Embryonic facial prominence (tissue), 1 donor: Measurements from ENCODE around the gene ZC3HAV1L.
A peak's percentile ranks its signal among the peaks of the same experiment; 100 is the strongest.
"Not testable (repeated sequence)": the region's sequence is repeated elsewhere in the genome, so short reads cannot be mapped to it uniquely, and the experiment has no call there.

ENCODE experiments used
- DNase-seq: peaks from one replicate; pipeline ENCODE4 v3.0.0-alpha.2; 2016; ENCODE audit errors: extremely low spot score

Gene ZC3HAV1L

DNA sequence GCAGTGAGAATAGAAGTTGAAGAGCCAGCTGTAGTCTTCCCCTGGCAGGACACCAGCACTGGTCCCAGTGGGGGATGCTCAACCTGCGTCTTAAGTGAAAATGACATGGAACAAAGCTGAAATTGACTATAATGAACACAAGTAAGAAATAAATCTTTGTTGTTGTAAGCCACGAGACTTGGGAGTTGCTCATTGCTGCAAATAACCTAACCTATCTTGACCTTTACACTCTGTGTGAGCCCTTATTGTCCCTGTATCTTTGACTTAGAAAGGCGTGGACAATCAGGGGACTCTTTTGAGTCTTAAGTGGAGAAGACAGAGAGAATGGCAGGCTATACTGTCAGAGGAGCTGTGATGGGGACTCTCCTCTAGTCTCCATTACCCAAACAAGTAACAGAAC is 16.9 kb downstream of the ZC3HAV1L start:
- DNase-seq: no peak

DNA sequence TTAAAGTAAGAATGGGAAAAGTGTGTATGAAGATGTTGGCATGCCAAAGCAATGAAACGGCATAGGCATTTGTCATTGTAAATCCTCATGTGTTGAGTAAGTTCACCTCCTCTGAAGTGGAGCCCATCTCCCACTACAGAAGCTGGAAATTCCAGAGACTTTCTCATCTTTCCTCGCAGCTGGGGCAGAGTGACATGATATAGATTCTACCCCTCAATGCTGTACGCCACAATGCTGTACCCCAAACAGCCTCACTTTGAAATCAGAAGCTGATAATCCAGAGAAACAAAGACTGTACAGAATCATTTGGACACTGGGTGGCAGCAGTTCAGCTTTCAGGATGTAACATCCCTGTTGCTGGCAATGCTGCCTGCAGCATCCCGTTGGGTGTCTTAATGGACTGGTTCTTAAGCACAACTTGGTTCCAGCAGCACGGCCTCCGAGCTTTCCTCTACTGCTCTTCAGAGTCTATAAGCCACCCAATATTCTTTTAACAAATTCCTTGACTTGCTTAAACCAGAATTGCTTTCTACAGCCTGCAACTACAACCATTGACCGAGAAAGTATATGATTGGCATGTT is 18.8 kb downstream of the ZC3HAV1L start:
- DNase-seq: no peak

DNA sequence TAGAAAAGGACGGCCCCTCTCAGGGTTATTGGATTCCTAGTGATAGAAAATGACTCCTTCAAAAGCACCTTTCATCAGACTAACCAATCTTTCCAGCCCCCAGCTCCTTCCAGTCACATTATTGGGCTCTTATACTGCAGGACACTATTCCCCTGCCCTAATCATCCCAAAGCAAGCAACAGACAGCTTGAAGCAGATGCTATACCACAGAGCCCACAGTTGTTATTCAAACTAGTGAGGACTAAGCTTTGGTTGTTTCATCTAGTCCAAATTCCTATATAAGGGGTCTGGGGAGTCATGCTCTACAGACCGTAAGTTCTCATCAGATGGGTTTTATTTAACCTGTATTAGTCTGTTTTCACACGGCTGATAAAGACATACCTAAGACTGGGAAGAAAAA is 24.5 kb downstream of the ZC3HAV1L start:
- DNase-seq: no peak

DNA sequence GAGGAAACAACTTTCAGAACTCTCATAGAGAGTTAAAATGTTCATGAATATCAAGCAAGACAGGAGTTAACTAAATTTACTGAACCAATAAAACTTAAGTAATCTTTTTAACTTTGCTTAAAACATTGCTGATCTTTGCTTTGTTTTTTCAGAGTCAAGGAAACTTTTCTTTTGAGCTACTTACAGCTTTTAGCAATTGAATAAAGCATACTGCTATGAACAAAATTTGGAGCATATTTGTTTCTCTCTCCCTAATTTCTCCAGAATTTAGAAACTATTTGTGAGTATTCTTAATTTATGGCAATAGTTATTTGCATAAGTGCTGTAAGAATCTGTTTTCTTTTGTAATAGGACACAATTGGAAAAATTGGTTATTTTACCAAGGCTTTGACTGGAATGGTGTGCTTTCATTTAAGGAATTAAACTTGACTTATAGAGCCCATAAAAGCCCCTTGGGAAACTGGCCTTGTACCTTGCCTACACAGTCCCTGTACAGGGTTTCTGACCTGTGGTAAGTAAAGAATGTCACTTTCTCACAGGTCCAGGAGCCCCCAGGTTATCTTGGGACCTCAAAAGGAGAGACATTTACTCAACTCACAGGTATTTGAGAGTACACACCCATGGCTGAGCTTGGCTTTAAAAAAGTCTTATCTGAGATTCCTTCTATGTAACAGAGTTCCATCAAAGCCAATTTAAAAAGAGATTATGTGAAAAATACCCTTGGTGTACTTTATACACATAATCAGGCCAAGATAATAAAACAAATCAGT is 31.3 kb downstream of the ZC3HAV1L start:
- no peak for DNase-seq

DNA sequence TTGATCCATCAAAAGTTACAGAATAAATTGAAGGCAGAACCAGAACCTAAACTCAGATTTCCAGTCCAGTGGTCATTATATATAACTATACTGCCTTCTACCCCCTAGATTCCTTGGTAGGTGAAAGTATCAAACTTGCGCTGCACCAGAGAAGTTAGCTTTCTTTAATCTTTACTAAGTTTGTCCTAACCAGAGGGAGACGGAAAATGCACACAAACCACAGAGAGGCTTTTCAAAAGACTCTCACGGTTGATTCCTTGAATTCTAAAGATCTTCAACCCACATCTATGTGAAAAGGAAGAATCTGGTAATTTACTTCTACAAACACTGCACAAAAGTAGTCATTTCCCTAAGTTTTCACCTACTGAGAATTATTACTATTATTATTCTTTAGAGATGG is 36.4 kb downstream of the ZC3HAV1L start:
- no peak for DNase-seq

DNA sequence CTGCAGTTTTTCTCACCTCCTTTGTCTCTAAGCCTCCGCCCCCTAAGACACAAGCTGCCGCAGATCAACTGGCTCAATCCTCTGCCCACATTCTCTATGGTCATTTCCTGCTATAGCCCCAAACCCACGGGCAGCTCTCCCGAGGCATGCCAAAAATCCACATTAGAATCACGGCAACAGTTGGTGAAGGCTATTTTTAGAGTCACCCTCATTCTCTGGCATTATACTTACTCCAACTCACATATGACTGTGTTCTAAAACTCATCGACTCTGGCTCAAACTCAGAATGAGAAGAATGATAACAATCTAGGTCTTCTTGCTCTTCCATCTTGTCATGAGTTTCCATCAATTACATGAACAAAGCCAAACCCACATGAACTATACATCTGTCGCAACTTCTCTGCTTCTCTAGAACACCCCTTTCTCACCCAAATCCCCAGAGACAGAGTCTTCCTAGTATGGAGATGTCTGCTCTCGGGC is 43.8 kb downstream of the ZC3HAV1L start:
- DNase-seq: no peak

DNA sequence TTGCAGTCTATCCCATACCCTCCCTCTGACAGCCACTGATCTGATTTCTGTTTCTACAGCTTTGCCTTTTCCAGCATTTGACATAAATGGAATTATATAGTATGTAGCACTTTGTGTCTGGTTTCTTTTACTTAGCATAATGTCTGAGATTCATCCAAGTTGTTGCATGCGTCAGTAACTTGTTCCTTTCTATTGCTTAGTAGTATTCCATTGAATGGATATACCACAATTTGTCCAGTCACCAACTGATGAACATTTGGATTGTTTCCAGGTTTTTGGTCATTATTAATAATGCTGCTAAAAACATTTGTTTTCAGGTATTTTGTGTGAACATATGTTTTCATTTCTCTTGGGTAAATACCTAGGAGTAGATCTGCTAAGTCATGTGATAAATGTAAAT is 48.2 kb downstream of the ZC3HAV1L start:
- no peak for DNase-seq

DNA sequence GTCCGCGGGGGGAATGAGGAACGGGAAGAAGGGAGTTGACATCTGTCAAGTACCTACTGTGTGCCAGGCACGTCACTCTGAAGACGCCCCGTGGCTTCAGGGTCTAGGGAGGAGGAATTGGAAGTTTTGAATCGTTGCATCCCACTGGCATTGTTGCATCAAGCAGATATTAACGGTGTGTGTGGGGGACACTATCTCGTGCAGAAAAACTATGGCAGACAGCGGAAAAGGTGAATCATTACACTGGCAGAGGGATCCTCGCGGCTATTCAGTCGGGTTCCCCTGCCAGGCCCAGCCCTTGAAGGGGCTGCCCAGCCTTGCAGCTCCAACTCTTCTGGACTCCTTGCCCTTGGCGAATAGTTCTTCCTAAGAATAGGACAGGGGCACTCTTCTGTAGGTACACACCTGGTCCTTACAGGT is 53.6 kb downstream of the ZC3HAV1L start:
- no peak for DNase-seq

DNA sequence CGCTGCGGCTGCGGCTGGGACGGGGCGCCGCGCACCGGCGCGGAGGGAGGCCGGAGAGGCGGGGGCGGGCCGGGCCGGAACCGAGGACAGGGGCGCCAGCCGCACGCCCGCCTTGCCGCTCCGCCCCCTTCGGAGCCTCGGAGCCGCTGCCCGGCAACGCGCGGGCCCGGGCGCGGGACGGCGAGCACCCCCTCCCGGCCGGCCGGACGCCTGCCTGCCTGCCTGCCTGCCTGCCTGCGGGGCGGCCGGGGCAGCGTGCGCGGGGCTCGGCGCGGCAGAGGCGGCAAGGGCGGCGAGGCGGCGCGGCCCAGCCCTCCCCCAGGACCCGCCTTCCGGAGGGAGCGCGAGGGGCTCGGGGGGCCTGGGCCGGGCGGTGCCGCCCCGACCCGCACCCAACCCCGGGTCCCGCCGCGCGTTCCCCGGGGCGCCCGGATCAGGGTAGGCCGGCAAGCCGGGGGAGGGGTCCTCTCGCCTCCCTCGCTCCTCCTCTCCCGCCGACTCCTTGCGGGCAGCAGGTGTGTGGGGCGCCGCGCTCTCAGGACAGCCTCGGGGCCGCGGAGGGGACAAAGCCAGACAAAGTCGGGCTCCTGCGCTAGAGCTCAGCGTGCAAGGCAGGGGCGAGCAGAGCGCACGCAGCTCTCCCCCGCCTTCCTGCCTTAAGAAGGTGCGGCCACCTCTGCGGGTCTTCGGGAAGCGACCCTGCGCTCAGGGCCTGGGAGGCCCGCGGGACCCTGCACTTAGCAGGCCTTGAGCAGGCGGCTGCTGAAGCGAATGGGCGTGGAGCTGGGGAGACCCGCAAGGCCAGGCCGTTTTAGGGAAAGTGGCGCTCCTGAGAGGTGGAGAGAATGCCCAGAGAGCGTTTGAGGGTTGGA is 54.3 kb downstream of the ZC3HAV1L start, which contains the start of gene KIAA1549:
TSS of gene KIAA1549 (minus strand) at position 58 of the 872 bp plus-strand sequence. CDS start 120 bp downstream, outside the sequence.
- DNase-seq: peak; percentile 27

DNA sequence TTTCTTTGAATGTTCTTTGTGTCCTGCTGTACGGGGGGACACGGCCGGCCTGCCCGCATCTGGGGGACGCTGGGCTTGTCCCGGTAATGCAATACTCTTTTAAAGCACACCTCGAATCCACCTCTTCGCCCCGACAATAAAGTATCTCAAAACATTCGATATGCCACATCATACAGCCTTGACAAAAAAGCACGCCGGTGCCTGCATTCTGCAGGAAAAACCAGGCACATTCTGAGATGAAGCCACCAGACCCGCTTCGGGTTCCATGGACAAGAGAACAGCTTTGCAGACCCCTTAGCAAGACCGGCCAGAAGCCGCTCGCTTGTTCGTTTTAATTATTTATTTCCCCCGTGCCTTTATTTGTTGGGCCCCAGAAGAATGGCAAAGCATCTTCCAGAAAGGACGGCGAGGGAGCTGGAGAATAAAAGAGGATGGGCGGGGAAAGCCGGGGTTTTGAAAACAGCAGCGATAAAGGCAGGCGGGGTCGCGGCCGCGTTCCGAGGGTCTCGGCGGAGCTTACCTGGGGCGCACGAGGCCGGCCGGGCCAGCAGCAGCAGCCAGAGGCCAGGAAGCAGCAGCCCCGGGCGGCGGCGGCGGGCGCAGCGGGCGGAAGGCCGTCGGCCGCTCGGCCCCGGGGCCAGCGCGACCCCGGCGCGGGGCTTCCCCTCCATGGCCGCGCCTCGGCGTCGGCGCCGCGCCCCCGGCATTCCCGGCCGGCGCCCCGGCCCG is 55.1 kb downstream of the ZC3HAV1L start:
- no peak for DNase-seq

DNA sequence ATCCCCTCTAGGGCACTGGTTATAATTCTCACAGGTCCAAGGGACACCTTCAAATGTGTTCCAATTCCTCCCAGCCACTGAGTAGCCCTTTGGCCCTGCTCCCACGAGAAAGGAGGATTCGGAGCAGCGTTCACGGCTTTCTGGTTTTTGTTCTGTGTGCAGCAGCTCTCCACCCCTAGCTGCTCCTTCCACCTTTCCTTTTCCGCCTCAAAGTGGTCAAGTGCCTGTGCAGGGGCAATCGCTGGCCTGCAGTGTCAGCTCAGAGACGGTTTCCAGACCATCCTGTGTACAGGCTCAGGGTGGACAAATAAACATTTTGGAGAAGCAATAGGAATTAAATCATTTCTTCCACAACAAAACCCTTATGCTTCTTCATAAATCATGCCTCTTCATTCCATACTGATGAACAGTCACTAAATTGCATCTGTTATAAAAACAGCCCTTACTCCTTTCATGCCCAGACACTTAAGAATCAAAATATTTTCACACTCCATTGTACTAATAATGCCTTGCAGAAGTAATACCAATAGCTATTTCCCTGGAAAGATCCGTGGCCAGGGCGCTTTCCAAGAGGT is 55.8 kb downstream of the ZC3HAV1L start:
- DNase-seq: no peak

DNA sequence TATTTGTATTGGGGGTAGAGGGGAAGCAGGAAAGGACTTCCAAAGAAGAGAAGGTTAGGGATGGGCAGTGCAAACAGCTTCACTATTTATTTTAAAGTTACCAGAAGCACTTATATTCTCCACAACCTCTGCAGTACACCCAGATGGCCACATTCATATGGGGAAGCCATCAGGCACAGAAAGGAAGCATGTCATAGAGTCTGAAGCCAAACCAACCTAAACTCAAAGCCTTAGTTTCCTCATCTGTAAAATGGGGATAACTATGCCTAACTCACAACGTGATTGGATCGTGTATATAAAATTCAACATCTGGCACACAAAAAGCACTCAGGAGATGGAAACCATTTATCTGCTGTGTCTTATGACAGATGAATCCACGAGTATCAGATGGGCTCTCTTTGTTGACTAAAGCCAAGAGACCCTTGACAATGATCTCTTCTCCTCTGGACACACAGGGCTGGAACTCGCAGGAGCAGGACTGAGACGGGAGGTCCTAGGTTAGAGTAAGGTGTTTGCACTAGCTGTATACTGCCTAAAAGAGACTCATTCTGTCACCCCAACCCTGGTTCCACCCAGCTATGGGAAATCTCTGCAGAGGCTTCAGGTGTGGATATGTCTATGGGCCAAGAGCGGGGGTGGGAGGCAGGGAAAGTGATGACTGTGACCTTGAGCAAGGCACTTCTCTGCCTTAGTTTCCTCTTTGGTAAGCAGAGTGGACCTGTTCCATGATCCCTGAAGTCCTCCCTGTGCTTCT is 56.4 kb downstream of the ZC3HAV1L start:
- no peak for DNase-seq

DNA sequence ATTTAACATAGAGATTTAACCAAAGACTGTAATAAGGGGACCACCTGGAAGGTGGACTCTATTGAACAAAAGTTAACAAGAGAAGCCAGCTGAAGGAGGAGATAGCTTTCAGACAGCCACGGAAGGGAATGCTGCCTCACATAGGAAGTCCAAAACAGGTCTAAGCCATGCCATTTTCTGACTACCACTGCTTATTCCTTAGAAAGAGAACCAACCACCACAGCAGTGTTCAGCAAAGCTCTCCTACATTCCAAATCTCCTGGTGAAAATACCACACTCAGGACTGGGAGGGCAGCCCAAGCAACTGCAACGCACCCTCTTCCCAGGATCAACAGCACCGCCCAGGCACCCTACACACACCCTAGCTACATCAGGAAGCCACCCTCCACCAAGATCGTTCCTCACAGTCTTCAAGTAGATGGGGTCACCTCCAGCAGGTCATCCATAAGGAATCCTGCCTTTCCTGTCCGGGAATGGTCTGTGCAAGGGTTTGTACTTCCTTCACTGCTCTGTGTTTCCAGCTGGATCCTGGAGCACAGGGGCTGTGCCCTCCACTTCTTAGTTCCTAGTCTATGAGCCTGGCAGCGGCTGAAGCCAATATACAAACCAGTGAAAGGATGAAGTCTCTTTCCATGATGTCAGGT is 57.2 kb downstream of the ZC3HAV1L start:
- no peak for DNase-seq

DNA sequence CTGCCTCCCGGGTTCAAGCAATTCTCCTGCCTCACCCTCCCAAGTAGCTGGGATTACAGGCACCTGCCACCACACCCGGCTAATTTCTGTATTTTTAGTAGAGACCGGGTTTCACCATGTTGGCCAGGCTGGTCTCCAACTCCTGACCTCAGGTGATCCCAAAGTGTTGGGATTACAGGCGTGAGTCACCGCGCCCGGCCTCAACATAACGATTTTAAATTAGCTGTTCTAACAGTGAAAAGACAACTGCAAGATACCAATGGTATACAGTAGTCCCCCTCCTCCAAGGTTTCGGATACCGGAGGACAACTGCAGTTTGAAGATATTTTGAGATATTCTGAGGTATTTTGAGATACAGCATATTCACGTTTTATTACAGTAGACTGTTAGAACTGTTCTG is 59.7 kb downstream of the ZC3HAV1L start:
- not testable (repeated sequence) for DNase-seq
